ENCODE data around the gene STAMBPL1.
"Not testable (repeated sequence)": the region's sequence is repeated elsewhere in the genome, so short reads cannot be mapped to it uniquely, and the experiment has no call there.

Gene STAMBPL1

DNA sequence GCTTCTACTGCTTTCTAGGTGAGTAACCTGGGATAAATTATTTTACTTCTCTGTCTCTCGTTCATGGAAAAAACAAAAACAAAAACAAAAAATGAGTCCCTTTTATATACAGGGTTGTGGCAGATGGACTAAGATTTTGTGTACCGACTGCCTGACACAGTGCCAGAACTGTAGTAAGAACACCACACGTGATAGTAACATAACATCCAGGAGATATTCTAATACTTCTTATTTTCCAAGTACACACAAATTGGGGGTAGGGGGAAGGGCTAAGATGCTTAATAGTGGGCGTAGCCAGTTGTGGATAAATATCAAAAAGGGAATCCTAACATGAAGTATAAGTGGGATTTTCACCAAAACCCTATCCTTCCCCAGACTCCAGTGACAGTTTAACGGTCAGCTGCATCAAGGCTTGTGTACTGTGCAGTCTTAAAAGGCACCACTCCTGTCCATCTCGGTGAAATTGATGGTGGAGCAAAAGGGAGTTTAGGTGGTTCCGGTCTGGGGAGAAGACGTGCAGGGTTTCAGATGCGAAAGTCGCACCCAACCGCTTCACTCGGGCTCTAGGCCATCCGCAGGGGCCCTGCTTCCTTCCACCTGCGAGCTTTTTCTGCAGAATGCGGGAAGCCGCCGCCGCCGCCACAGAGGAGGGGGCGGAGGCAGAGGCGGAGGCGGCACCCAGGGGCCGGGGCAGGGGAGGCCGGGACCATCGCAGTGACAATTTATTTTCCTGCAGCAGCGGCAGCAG, at the start of gene STAMBPL1:
Gene STAMBPL1, plus strand, starts transcription at position 712 of the 748 bp plus-strand sequence. CDS start 21,464 bp downstream, outside the sequence.
- DNase-seq, result peak; percentile 71

DNA sequence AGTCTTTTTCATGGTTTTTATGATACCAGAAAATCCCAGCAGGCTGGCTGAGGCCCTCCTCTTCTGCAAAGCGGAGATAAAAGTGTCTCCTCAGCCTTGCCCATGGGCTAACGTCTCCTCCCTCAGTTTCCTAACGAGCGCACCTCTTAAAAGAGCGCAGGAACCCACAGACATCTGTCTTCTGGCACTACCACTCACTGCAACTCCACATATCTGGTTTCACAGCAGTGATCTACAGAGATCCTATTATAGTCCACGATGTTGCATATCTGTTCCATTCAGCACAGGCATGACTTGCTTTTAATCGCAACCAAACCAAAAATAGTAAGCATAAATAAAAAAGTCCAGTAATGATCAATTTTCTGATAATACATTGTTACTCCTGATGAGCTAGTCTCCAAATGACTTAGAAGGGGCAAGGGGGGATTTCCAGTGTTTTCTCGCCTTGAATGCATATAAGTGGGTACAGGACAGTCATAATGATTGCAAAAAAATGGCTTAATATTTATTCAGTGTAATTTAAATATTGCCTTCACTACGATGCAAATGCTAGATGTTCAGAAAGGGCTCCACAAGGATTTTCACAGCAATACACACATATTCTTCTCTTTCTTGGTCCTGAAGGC, 49.3 kb upstream of the STAMBPL1 start:
- no peak for DNase-seq

DNA sequence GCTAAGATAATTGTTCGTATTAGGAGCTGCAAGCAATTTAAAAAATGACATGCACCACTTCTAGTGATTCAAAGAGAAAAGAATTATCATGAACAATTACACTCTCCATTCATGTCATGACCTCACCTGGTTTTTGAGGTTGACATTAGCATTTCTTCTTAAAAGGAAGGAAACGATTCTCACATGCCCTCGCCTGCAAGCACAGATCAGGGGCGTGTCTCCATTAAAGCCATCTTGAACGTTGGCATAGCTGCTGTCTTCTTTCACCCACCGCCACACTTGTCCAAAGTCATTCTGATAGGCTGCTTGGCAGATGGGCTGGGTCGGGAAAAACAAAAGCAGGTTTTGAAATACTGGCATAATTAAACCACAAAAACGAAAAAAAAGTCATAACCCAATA, 48.3 kb upstream of the STAMBPL1 start:
- DNase-seq, result peak; percentile 48

DNA sequence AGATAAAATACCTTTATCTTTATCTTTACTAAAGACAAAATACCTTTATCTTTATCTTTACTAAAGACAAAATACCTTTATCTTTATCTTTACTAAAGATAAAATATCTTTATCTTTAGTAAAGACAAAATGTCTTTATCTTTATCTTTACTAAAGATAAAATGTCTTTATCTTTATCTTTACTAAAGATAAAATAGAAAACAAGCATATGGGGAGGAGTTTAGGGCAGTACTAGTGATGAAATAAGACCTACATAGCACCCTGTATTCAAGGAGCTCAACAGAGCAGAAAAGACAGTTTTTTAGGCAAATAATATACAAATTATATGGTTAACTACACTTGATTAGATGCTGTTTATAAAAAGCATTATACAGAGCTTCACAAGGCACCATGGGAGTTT, 47.7 kb upstream of the STAMBPL1 start:
- no peak for DNase-seq

DNA sequence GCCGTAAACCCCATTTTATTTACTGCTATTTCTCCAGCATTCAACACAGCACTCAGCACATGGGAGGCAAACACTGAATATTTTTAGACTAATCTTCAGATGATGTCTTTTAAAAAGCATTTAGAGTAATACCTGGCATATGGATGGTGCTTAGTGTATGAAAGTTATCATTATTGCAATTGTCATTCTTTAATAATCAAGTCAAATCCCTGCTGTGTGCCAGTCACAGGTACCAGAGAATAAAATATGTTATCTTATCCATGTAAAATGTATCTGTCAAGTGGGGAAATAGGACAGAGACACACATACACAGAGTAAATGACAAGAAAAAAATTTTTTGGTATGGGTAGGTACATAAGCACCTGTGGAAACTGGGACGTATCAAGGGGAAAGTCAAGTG, 46.9 kb upstream of the STAMBPL1 start:
- DNase-seq, result no peak

DNA sequence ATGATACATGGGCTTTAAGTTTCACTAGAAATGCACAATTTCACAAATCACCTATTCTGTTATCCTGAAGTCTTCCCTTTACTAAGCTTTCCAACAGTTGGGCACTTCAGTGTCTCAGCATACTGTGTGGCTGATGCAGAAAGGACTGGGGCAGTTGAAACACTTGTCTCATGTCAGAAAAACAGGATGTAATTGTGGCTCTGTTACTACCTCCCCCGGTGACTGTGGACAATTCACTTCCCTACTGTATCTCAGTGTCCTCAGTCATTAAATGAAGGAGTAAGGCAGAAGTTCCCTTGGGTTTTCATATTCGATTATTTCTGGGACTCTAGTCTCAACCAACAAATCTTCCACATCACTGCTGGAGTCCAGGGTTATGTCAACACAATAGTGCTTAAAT, 46.3 kb upstream of the STAMBPL1 start:
- no peak for DNase-seq

DNA sequence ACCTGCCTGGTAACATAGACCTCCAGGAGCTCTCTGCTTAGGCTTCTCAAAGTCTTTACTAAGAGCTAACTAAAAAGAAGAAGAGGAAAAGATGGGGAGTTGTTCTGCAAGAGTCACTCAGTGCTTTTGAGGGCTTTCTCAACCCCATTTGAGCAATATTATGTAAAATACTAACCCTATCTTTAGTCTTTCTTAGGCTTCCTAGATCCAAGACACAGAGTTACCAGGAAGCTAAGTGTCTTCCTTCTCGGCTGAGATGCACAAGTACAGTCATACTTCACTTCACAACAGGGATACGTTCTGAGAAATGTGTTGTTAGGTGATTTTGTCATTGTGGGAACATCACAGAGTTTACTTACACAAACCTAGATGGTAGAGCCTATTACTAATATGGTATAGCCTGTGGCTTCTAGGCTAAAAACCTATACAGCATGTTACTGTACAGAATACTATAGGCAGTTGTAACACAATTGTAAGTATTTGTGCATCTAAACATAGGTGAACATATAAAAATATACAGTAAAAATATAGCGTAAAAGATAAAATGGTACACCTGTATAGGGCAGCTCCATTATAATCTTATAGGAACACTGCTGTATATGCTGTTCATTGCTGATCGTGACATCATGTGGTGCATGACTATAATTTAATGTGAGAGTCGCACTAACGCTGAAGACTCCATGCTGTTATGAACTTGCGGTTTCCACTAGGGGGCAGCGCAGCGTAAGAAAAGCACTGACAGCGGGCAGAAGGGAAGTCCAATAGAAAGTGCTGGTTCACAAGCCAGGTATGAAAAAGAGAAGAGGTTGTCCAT, 44.7 kb upstream of the STAMBPL1 start:
- peak; percentile 89 for DNase-seq

DNA sequence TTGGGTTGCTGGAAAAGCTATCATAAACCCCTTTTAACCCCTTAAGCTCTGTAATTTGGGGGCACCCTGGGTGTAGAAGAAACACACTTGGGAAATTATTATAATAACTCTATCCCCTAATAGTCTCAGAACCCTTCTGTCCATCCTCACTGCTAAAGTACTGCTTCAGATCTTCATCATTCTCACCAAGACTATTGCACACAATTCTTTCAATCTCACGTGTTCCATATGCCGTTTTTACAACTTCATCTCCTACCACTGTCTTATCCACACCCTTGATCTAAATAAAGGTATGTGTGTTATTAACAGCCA, 44.2 kb upstream of the STAMBPL1 start:
- DNase-seq, result no peak

DNA sequence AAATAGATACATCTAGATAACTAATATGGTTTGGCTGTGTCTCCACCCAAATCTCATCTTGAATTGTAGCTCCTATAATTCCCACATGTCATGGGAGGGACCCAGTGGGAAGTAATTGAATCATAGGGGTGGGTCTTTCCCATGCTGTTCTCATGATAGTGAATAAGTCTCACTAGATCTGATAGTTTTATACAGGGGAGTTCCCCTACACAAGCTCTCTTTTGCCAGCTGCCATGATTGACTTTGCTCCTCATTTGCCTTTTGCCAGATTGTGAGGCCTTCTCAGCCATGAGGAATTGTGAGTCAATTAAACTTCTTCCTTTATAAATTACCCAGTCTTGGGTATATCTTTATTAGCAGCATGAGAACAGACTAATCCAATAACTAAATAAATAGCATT, 42.4 kb upstream of the STAMBPL1 start:
- DNase-seq, result not testable (repeated sequence)

DNA sequence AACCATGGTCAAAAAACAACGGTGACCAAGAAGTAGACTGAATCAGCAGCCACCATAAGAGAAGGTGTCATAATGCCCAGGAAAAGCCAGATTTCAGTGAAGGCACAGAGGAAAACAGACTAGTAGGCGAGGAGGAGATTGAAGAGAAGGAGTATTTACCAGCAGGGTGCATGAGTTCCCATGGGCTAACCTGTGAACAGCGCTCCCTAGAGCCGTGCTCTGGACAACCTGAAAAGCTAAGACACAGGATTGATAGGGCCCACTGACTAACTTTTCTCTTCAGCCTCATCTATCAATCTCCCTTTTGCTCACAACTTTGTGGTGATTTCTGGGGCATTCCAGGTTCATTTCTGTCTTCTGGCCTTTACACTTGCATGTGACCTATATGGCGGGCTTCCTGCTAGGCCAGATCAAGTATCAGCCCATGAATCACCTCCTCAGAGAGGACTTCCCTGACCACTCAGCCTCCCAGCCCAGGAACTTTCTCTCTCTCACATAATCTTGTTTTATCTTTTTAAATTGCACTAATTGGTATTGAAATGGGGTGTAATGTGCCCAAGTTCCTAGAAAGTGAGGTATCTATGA, 41.2 kb upstream of the STAMBPL1 start:
- DNase-seq, result no peak

DNA sequence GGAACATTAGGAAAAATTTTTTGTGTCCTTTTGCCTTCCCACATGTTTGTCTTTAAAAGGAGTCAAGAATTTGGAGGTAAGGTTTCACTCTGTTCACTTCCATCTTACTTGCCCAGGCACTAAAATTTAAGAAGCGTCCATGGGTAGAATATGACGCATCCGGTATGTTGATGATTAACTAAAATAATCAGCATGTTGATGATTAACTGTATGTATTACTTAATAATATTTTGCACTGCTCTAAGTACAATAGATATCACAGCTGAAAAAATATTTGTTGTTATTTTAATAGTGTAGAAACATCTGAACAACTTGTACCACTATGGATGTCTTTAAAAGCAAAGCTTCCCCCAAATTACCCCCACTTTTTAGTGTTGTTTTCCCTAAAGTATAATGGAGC, 39.9 kb upstream of the STAMBPL1 start:
- no peak for DNase-seq

DNA sequence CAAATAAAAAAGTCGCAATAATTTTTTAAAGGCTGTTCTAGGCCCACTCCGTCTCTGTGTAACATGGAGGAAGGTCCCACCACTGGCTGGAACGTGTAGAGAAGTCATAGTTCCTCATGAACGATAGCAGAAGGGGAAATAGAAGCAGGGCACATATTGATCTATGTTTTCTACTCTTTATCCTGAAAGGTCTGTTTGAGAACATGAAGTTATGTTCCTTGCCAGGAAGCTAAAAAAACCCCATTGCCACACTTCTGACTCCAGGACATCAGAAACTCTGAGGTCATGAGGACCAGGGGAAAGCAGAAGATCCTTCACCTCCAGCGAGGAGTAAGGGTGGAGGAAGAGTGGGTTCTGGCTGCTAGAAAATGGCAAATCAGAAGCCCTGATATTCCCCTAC, 39.2 kb upstream of the STAMBPL1 start:
- no peak for DNase-seq

DNA sequence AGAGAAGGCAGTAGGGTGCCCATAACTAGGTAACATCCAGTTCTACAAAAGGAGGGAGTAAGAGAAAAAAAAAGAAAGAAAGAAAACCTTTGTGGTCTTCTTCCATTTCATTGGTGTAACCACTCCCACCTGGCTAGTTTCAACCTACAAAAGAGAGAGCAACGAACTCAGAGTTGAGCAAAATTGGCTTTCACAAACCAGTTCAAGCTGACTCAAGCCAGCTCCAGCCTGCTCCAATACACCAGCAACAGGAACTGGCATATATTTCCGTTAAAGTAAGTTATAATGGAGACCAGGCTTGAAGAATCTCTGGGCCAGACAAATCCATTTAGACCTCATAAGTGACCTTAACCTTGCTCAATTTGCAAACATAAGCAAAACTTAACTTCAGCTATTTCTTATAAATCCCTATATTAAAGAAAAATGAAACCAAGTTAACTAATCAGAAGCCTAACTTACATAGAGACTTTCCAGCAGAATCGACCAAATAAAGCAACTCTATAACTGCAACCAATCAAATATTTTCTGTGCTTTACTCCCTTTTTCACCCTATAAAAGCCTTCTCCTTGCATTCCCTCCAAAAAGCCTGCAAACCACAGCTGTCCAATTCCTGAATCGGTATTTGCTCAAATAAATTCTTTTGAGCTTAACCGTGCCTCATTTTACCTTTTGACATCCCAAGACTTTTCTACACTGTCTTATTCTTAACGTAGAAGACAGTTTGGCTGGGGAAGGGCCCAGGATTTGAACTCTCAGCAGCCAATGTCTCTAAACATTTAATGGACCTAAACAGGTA, 38.5 kb upstream of the STAMBPL1 start:
- no peak for DNase-seq

DNA sequence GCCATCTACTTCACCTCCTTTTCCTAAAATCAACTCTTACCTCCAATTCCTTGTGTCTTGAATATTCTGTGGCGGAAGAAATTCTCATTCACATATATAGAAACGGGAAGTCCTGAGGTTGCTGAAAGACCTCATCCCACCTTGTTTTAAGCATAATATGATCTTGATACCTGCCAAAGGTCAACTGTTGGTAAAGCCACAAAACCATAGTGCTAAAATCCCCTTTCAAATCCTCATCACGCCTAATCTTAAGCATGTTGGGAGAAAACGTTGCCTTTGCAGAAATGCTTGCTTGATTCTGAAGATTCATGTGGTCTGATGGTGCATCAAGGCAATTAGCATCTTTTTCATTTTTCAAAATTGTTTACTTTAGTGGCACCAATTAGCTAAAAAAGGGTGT, 36.9 kb upstream of the STAMBPL1 start:
- DNase-seq, result no peak

DNA sequence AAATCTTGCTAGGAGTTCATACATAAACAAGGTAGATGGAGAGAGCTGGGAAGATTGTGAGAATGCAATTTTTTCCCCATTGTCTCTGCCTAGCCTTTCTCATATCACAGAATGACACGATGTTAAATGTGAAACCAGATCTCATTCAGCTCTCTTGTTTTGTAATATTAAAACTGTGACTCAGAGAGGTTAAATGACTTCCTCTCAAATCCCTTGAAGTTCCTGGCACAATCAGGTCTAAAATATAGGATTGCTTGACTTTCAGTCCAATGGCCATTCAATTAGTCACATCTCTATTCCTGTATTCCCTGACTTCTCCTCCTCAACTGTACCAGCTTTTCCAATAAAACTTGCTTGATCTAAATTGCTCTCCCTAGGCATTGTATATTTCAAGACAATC, 31.5 kb upstream of the STAMBPL1 start:
- no peak for DNase-seq

DNA sequence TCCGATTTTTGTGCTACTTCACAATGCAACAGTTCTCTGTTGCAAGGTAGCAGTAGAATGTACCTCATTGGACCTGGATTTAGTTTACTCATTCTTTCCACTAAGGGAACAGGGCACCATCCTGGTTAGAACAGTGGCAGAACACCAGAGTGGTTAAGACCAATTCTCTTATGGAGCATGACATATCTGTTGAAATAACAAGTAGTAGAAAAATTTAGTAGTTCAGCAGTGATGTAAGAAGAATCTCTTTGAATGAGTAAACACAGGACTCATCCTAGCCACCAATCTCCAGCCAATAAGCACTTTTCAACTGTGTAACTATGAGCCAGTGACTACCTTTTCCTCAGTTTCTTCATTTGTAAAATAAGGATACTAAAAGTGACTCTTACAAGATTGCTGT, 30.8 kb upstream of the STAMBPL1 start:
- no peak for DNase-seq

DNA sequence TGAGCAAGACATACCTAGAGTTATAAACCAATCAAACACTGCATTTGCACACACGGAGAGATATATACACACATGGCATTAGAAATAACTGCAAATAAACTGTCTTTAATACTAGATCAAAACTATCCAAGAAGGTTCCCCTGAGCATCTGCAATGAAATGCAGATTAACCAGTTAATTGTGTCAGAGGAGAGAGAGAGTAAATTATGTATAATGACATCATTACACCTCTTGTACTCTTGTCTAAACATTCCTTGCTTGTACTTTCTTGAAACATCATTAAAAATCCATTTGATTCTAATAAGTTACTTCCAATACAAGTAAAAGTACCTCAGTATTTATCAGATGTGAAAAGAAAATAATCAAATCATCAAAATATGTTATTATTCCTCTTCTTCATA, 29.3 kb upstream of the STAMBPL1 start:
- no peak for DNase-seq

DNA sequence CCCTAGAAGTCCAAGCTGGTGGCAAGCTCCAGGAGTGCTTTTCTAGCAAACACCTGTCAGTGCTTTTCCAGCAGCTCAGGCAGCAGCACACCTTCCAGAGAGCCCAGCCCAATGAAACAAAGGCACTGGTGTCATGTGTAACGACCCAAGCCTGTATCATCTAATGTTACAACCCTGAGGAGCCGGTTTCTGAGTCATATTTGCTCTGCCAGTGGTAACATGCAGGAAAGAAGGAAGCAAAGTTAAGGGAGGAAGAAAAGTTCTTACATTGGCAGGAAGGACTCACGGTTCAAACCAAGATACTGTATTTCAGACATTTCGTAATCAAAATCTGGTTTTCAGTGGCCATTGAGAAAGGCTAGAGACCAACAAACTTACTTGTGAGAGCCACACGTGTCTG, 28.3 kb upstream of the STAMBPL1 start, which contains the start of gene ANKRD22:
Gene ANKRD22, minus strand, starts transcription at position 139 of the 400 bp plus-strand sequence. CDS start 237 bp downstream, outside the sequence.
- DNase-seq, result no peak

DNA sequence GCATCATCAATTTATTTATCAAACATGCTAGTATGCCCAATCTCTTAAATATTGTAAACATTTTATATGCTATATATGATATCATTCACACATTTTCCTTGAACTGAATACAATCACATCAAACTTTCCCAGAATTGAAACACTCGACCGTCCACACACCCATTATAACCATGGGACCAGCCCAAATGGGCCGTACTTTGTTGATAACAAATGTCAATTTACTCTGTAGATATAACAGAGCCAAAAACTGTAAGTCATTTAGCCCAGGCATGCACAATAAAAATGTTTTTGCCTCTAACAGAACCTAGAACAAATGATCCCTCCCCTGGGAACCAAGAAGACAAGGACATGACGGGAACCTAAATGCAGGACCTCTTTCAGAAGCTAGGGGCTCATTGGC, 27.7 kb upstream of the STAMBPL1 start:
- no peak for DNase-seq

DNA sequence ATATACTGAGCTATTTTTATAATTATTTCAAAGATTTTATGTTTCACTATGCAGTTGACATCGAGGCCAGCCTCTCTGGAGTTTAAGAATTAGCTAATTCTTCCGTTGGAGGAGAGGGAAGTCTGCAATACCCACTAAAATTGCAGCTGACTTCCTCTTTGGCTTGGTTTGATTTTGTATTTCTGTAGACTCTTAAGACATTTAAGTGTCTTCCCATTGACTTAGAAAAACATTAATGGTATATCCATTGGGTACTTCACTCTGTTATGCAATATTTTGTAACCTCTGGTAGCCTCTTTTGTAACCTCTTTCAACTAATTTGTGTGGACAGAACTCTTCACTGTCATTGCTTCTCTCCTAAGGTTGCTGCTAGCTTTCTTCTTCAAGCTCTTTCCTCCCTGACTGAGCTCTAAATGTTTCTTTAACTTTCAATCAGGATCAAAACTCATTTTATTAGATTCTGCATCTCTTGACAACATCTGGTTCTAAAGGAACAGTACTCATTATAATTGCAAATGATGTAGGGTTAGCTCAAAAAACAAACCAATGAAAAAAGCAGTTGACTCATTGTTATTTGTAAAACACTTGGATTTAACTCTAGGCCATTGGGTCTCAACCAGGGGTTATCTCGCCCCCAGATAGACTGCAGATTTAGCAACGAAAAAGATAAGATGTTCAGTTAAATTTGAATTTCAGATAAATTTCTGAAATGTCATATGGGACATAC, 26.7 kb upstream of the STAMBPL1 start:
- DNase-seq, result no peak

DNA sequence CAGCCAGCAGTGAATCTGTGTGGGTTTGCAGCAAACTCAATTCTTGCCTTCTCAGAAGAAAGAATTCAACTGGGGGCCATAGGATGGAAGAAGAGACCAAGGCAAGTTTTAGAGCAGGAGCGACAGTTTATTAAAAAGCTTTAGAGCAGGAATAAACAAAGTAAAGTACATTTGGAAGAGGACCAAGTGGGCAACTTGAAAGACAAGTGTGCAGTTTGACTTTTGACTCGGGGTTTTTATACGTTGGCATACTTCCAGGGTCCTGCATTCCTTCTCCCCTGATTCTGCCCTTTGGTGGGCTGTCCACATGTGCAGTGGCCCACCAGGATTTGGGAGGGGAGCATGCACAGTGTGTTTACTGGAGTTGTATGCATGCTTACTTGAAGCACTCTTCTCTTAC, 25.4 kb upstream of the STAMBPL1 start:
- no peak for DNase-seq

DNA sequence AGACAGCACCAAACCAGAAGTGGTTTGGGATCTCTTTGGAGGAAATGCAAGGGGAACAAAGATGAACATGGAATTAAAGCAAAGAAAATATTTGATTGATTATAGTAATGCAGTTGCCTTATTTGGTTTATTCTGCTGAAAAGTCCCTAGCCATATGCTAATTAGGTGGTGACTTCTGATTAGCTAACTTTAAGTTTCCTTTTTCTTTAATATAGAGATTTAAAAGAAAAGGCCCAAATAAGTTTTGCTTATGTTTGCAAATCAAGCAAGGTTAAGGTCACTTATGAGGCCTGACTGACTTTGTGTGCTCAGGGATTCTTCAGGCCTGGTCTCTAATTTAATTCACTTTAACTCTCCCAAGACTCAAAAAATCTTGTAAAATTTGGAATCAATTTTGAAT, 22.2 kb upstream of the STAMBPL1 start:
- no peak for DNase-seq
